ENCODE data around the gene SLCO4A1. TPM values are rescaled to one million over a fixed set of nuclear protein-coding genes. Genes with fewer than 3 reads are reported as not detected.
"Not testable (repeated sequence)": the region's sequence is repeated elsewhere in the genome, so short reads cannot be mapped to it uniquely, and the experiment has no call there.

The SLCO4A1 gene
- total RNA-seq, 1 donor from 2014 or later, result 1.2 TPM

DNA sequence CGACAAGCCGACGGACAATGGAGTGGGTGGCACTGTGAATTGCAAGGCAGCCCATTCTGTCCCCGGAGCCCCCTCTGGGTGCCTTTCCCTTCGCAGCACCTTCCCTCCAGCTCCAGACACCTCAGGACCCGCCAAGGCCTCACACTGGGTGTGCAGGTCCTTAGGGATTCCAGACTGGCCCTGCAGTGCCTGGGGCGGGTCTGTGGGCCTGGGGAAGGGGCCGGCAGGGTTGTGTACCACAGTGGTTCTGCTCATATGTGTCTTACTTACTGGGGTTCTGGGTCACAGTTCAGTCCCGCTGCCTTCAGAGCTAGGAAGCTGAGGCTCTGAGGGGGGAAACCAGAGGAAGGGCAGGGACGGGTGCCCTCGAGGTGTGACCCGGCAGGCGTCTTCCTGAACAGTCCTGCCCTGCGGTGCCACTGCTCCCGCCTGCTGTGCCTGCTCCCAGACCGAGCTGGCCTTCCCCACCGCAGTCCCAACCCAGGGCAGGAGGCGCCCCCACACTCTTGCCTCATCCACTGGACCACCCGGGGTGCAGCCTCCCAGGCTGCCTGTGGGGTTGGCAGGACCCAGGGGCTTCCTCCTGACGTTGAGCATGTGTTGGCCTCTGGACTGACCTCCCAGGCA lies 16.3 kb upstream of the SLCO4A1 start:
- DNase-seq (ENCODE audit: extremely low spot score, unreplicated experiment), result no peak
- Mint-ChIP-seq H3K27me3 (ENCODE audit: unreplicated experiment) (no peaks in the 10 kb centered on the region), H3K4me1 (ENCODE audit: unreplicated experiment) (peaks cover 24% of the 10 kb centered on the region), H3K4me3 (ENCODE audit: unreplicated experiment) (no peak overlapping the region), H3K36me3 (ENCODE audit: unreplicated experiment) (no peaks in the 10 kb centered on the region), H3K27ac (ENCODE audit: unreplicated experiment) (no peak overlapping the region), H3K9me3 (ENCODE audit: unreplicated experiment) (no peaks in the 10 kb centered on the region)
- TF ChIP-seq, protein P1, sequence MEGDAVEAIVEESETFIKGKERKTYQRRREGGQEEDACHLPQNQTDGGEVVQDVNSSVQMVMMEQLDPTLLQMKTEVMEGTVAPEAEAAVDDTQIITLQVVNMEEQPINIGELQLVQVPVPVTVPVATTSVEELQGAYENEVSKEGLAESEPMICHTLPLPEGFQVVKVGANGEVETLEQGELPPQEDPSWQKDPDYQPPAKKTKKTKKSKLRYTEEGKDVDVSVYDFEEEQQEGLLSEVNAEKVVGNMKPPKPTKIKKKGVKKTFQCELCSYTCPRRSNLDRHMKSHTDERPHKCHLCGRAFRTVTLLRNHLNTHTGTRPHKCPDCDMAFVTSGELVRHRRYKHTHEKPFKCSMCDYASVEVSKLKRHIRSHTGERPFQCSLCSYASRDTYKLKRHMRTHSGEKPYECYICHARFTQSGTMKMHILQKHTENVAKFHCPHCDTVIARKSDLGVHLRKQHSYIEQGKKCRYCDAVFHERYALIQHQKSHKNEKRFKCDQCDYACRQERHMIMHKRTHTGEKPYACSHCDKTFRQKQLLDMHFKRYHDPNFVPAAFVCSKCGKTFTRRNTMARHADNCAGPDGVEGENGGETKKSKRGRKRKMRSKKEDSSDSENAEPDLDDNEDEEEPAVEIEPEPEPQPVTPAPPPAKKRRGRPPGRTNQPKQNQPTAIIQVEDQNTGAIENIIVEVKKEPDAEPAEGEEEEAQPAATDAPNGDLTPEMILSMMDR (IDR thresholded peaks at IDR 0.05), result no peak

DNA sequence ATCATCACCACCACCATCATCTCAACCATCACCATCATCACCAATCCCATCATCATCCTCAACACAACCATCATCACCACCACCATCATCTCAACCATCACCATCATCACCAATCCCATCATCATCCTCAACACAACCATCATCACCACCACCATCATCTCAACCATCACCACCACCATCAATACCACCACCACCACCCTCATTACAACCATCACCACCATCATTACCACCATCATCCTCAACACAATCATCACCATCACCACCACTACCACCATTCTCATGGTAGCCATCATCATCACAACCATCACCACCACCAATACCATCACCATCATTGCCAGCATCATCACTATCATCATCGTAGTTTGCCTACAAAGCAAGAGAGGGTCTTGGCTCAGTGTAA lies 14.9 kb upstream of the SLCO4A1 start:
- H3K9me3 Mint-ChIP-seq (ENCODE audit: unreplicated experiment); H3K27me3 Mint-ChIP-seq (ENCODE audit: unreplicated experiment); H3K4me3 Mint-ChIP-seq (ENCODE audit: unreplicated experiment); H3K36me3 Mint-ChIP-seq (ENCODE audit: unreplicated experiment); H3K27ac Mint-ChIP-seq (ENCODE audit: unreplicated experiment); DNase-seq (ENCODE audit: extremely low spot score, unreplicated experiment): not testable (repeated sequence)
- peaks cover 20% of the 10 kb centered on the region for H3K4me1 Mint-ChIP-seq (ENCODE audit: unreplicated experiment)

DNA sequence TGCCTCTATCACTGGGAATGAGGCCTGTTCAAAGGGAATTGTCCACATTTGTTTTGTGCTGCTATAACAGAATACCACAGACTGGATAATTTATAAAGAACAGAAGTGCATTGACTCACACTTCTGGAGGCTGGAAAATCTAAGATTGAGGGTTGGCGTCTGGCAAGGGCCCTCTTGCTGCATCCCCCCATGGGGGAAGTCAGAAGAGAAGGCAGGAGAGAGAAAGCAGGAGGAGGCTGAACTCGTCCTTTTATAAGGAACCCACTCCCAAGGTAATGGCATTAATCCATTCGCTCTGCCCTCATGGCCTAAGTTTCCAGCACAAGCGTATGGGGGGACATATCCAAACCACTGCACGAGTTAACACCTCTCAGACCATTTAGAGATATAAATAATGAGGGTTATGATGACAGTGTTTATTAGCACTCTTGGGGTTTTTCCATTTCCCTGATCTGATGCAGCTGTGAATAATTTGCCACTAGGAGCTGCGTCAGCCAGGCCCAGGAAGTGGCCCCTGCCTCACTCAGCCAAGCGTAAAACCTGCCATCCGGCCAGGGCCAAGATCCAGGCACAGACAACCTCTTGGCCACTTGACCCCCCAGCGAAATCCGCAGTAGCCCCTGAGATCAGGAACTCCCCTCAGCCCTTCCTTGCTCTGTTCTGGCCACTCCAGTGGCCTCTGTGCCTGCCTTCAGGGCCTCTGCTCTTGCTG lies 14.2 kb upstream of the SLCO4A1 start:
- H3K4me1 Mint-ChIP-seq (ENCODE audit: unreplicated experiment), result peaks cover 19% of the 10 kb centered on the region
- peak overlapping the region; percentile 40 for H3K27ac Mint-ChIP-seq (ENCODE audit: unreplicated experiment)
- peaks cover 14% of the 10 kb centered on the region for H3K27me3 Mint-ChIP-seq (ENCODE audit: unreplicated experiment)
- TF ChIP-seq, protein P1 (IDR thresholded peaks at IDR 0.05), result no peak
- no peaks in the 10 kb centered on the region for H3K36me3 Mint-ChIP-seq (ENCODE audit: unreplicated experiment)
- H3K9me3 Mint-ChIP-seq (ENCODE audit: unreplicated experiment), result no peaks in the 10 kb centered on the region
- H3K4me3 Mint-ChIP-seq (ENCODE audit: unreplicated experiment), result no peak overlapping the region
- no peak for DNase-seq (ENCODE audit: extremely low spot score, unreplicated experiment)

DNA sequence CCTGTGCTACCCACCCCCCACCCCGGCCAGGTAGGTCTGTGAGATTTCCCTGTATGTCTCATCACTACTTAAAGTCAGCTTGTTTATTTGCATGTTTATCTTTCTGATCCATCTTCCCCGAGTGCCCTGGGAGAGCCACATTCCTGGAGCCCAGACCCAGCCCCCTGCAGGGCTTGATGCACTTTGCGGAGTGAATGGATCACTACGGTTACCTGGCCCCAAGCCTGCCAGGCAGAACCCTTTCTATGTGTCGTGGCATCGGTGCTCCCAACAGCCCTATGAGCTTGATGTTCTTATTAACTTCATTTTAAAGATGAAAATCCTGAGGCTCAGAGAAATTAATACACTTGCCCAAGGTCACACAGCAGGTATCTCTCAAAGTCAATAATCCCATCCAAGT lies 13.6 kb upstream of the SLCO4A1 start:
- Mint-ChIP-seq H3K36me3 (ENCODE audit: unreplicated experiment) (no peaks in the 10 kb centered on the region), H3K27me3 (ENCODE audit: unreplicated experiment) (peaks cover 19% of the 10 kb centered on the region), H3K4me1 (ENCODE audit: unreplicated experiment) (peaks cover 12% of the 10 kb centered on the region), H3K9me3 (ENCODE audit: unreplicated experiment) (no peaks in the 10 kb centered on the region), H3K27ac (ENCODE audit: unreplicated experiment) (no peak overlapping the region), H3K4me3 (ENCODE audit: unreplicated experiment) (no peak overlapping the region)
- DNase-seq (ENCODE audit: extremely low spot score, unreplicated experiment), result no peak
- TF ChIP-seq, protein P1 (IDR thresholded peaks at IDR 0.05), result no peak

DNA sequence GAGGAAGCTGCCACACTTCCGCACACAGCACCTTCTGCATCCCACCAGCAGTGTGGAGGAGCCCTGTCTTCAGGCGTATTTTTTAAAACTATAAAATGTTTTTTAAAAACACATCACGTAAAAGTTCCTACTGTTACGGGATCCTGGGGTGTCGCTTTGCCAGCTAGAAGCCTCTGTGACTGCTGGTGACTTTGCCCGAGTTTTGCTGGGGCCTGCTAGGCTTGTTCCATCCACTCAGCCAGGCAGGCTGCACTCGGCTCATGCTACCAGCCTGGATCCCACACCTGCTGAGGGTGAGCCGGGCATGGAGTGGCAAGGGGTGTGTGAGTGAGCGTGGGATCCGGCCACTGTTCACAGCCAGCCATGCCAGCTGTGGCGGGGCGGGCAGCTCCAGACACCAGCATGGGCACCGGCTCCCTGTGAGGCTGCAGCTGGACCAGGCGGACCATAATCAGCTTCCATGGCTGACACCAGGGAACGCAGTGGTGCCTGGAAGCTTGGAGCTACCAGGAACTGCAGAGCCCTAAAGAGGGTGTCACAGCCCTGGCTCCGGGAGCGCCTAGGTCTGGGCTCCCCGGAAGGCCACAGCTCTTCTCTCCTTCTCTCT lies 12.3 kb upstream of the SLCO4A1 start:
- no peak overlapping the region for H3K27ac Mint-ChIP-seq (ENCODE audit: unreplicated experiment)
- no peak overlapping the region for H3K4me3 Mint-ChIP-seq (ENCODE audit: unreplicated experiment)
- peaks cover 6% of the 10 kb centered on the region for H3K4me1 Mint-ChIP-seq (ENCODE audit: unreplicated experiment)

More for the DNA sequence above, 12.3 kb upstream of the SLCO4A1 start:
- Mint-ChIP-seq H3K9me3 (ENCODE audit: unreplicated experiment) (no peaks in the 10 kb centered on the region), H3K27me3 (ENCODE audit: unreplicated experiment) (peaks cover 19% of the 10 kb centered on the region), H3K36me3 (ENCODE audit: unreplicated experiment) (no peaks in the 10 kb centered on the region)
- DNase-seq (ENCODE audit: extremely low spot score, unreplicated experiment), result no peak
- TF ChIP-seq, protein P1 (IDR thresholded peaks at IDR 0.05), result no peak
